ENCODE data around the gene MAPK11.

MAPK11 gene

DNA sequence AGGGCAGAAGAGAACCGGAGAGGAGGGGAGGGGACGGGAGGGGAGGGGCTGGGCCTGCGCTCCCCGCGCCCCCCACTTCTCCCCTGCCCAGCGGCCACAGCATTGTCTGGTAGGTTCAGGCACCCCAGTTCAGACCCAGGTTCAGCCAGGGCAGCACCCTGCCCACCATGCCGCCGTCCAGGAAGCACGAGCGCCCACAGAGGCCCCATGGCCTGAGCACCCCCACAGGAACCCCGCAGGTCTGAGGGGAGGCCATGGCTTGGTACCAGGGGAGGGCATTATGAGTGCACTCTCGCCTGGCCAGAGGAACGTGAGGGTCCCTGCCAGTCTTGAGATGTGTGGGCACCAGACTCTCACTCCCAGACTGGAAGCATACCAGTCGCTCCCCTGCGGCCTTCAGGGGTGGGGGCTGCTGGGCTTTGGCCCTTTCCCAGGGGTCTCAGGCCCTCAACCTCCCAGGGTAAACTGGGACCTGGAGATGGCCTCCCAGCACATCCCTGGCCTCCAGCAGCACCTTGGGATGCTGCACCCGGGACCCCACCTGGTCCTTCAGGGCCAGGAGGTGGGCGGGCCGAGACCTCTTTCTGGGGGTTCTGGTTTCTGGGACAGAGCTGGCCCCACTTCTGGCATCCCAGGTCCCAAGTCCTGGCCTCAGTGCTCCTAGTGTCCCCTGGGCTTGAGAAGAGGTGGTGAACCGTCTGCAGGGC is 37.9 kb upstream of the MAPK11 start:
- no peak for DNase-seq (ENCODE audit: low read depth, low spot score)

- DNase-seq (ENCODE audit: low read depth, low spot score): no peak
Observed at GRCh38 chr22:50306753-50307749, 36.9 kb upstream of the MAPK11 start, which contains the start of gene PLXNB2. Gene PLXNB2 (minus strand): TSS chr22:50307646. CDS start chr22:50290584, 17,062 bp downstream.

- DNase-seq (ENCODE audit: low read depth, low spot score): no peak
Observed at GRCh38 chr22:50305923-50306566, 35.9 kb upstream of the MAPK11 start.

DNA sequence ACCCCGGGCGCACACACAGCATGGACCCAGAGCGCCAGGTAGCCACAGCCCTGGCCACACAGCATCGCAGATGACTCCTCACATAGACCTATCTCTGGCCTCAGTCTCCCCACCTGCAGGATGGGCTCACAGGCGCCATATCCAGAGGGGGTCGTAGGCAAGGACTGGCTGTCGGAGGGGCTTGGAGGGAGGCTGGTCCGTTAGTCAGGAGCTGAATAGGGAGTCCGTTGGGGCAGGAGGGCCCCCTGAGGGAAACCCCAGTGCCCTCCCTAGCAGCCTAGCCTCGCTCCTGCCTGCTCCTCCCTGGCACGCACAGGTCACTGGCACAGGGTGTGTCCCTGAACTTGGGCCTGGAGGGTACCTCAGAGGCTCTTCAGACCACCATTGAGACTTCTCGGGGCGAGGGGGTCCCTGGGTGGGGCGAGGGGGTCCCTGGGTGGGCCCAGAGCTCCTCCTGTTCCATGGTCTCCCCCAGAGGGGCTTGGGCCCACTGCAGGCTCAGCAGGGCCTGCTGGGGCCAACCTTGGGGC is 35.3 kb upstream of the MAPK11 start:
- DNase-seq (ENCODE audit: low read depth, low spot score): no peak

- DNase-seq (ENCODE audit: low read depth, low spot score): no peak
Observed at GRCh38 chr22:50304528-50305392, 34.6 kb upstream of the MAPK11 start.

DNA sequence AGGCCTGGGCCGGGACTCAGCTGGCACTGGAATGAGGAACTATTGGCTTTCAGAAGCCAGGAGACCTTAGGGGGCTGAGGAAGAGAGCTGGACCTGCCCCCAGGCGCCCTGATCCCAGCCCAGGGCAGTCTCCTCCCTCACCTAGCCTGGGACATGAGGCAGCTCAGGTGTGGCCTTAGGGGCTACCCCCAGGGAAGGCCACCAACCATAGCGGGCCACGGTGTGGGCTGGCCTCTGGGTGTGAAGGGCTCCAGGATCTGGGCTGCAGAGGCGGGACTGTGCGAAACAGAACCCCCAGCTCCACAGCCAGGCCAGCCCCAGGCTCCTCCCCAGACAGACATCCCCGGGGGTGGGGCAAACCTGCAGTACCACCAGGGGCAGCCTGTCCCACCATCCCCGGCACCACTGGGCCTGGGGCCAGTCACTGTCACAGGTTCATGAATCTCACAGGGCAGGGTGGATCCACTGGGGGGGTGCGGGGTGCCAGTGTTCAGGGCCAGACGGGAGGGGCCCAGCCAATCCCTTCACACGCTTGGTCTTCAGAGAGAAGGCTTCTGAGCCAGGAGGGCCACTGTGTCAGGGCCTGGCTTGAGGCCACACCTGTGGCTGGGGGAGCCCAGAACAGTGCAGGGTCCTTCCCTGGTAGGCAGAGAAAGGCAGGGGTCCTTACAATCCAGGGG is 33.8 kb upstream of the MAPK11 start:
- no peak for DNase-seq (ENCODE audit: low read depth, low spot score)

DNA sequence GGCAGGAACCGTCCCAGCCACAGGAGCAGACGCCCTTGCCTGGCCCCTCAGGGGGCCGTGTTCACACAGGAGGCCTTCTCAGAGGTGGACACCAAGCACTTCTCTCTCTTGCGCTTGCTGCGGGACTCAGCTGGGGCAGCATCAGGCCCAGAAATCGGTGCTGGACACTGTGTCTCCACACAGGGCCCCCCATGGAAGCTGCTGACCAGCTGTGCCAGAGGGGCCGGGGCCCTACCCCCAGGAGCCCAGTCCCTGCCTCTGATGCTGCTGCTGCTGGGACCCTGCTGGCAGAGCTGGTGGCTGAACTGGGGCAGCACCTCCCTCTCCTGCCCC is 33.3 kb upstream of the MAPK11 start:
- DNase-seq (ENCODE audit: low read depth, low spot score): no peak

DNA sequence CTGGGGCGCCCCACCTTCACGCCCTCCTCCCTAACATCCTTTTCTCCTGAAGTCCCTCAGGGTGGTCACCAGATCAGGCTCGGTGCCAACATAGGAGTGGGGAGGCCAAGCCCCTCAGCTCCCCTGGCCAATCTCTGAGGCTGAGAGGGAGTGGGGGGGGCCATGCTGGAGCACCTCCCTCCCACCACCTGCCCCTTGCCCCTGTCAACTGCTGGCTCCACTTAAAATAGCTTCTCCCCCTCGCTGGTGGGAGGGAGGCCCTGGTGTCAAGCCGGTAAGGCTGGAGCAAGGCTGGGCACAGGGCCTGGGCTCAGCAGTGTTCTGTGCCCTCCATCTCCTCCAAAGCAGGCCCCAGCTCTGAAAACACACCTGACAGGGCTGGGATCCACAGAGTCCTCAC is 32.4 kb upstream of the MAPK11 start:
- no peak for DNase-seq (ENCODE audit: low read depth, low spot score)

GRCh38 chr22:50302041-50302541 is 31.9 kb upstream of the MAPK11 start:
- no peak for DNase-seq (ENCODE audit: low read depth, low spot score)

GRCh38 chr22:50301581-50301991 is 31.4 kb upstream of the MAPK11 start:
- no peak for DNase-seq (ENCODE audit: low read depth, low spot score)

DNA sequence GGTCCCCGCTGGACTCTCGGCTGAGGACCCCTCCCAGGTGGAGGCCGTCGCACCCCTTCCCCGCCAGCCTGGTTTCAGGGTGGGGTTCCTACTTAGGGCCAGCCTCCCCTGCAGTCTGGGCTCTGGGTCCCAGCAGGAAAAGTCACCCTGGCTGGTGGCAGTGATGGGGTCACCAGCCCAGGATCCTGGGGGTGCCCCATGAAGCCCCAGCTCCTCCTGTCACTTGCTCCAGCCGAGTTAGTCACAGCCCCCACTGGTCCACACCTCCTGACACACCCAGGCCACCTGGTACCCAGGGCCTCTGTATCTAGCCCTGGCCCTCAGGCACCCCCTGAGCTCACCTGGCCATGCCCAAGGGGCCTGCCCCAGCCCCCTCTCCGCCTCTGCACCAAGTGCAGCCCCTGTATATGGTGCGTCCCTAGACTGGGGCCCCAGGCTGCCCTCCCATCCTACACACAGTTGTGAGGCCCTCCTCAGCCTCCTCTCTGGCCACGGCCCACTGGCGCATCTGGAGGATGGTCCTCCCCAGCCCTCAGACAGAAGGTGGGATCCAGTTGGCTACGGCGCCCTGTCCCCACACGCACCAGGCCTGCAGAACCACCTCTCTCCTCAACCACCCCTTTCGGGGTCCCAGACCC is 30.6 kb upstream of the MAPK11 start:
- no peak for DNase-seq (ENCODE audit: low read depth, low spot score)

DNA sequence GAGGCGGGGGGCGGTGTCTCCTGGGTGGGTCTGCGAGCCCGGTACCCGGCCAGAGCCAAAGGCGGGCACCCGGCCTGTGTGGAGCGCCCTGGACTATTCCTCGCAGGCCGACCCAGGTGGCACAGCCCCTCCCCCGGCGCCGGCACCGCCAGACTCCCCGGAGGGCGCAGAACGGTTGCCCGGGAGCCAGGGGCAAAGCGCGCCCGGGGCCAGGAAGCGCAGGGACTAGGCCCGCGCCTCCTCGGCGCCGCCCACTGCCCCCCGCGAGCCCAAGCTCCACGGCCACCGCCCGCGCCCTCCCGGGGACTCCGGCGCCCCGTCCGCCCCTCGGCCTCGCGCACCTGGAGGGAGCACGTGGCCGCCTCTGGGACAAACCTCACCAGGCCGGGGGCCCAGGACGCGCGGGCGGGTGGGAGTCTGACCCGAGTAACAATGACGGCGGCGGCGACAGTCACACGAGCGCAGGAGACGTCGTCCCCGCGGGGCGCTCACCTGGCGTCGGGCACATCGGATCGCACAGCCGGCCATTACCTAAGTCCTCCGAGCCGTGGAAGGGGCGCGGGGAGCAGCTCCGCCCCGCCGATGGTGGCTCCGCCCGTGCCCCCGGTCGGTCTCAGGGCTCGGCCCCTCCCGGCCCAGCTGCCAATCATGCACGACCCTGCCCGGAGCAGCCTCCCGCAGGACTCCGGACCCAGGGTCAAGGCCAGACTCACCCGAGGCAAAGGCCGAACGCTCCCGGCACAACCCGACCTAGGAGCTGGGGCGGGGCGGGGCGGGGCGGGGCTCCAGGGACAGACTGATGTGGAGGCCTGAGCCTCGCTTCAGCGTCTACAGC is 29.8 kb upstream of the MAPK11 start:
- DNase-seq (ENCODE audit: low read depth, low spot score): no peak

DNA sequence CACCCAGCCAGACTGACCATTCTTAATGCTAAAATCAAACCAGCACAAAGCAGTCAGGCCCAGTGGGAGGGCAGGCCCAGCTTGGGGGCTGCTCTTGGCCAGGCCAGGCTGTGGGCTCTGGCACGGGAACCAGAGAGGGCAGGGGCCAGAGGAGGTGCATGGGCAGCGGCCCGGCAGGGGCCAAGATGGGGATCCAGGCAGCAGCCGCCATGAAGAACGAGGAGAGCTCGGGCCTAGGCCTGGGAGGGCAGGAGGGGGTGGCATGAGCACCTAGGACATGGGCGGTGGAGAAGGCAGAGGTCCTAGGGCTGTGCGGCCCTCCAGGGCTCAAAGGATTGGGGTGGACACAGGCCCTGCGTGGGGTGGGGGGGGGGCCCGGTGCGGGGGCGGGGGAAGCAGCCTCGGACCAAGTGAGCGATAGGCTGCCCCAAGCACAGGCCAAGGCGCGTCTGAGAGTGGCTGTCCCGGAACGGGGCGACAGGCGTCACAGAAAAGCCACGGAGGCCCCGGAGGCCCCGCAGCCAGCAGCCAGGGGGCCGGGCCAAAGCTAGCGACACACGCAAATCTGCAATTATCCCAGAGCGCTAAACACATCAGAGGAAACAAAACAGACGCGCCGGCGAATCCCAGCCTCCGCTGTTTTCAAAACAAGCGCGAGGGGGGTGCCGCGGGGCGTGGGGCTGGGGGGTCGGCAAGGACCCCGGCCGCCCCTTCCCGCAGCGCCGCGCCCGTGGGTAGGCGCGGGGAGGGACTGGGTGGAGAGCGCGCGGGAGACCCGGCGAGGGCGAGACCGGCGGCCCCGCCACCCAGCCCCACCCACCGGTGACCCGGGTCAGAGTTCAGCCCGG is 29.0 kb upstream of the MAPK11 start:
- DNase-seq (ENCODE audit: low read depth, low spot score): no peak

DNA sequence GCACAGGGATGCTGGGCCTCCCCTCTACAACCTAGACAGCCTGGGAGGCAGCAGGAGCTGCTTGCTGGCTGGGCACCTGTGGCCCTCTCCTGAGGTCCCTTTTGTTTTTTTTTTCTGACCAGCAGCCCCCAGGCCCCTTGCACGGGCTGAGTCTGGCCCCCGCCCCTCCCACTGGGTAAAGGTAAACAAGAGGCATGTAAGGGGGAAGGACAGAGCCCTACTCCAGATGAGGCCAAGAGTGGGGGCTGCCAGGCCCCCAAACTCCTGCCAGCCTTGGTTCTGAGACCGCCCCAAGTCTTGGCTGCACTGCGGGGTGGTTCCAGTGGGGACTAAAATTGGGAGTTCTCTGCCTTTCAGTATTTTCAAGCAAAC is 28.1 kb upstream of the MAPK11 start:
- DNase-seq (ENCODE audit: low read depth, low spot score): no peak

- DNase-seq (ENCODE audit: low read depth, low spot score): no peak
Observed at GRCh38 chr22:50297510-50298265, 27.5 kb upstream of the MAPK11 start.

DNA sequence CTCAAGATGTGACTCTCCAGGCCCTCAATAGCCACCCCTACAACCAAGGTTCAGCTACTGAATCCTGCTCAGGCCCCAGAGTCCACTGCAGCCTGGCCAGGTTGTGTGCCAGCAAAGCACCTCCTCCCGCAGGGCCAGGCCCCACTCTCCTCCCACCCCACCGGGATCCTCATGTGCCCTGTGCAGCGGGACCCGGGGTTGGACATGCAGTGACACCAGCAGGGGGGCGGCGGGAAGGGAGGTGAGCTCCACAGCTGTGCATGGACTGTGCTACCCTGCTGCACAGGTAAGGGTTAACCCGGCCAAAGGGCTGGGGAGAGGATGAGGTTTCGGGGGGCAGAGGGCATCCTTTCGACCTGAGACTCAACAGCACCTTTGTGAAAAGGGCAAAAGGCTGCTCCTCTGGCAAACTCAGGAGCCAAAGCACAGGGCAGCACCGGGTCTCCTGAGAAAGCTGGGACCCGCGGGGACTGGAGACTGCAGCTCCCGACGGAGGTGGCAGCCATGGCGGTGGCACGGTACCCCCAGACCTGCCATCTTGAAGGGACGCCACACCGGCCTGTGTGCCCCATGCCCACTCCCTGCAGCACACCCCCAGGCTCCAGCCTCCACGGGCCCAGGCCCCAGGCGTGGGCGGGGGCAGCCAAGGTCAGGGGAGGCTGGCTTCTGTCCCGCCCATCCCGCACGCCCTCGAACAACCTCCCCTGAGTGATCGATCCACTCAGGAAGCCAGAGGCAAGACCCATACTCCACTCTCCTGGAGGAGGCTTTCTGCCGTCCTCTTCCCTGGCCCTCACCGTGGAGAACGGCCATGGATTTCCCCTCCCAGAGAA is 26.7 kb upstream of the MAPK11 start:
- DNase-seq (ENCODE audit: low read depth, low spot score): no peak

DNA sequence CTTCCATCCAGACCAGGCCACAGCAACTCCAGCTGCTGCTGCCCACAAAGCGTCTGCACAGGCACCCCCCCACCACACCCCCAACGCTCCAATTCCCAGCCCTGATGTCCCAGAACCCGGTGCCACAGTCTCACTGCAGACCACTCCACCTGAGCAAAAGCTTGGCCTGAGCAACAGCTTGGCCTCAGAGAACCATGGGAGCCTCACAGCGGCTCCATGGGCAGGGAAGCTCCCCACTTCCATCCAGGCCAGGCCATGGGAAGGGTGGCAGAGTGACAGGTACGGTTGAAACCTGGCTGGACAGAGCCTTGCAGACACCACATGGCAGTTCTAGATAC is 24.1 kb upstream of the MAPK11 start:
- DNase-seq (ENCODE audit: low read depth, low spot score): no peak
